Breast epithelium (tissue), 4 donors: ENCODE measurements around the gene DUSP3. TPM values are rescaled to one million over a fixed set of nuclear protein-coding genes. Genes with fewer than 3 reads are reported as not detected.

Experiments
- DNase-seq, 2 donors: peaks; one replicate each; pipeline ENCODE4 v3.0.0-alpha.2; 2019; ENCODE audit warnings: low spot score in 2 of 2
- H3K27ac ChIP-seq, 2 donors: fragments of 200-600 bp; sonication (generic) in 1 of 2; one replicate each; pipeline ENCODE4 v1.5.1; 2016 to 2019; ENCODE audit warnings: mild to moderate bottlenecking in 1 of 2
- H3K27me3 ChIP-seq, 2 donors: fragments of 200-600 bp; sonication (generic) in 1 of 2; one replicate each; pipeline versions ENCODE4 v1.5.1 to v1.6.0; 2017 to 2019; ENCODE audit warnings: control low read depth in 1 of 2, mild to moderate bottlenecking in 1 of 2
- H3K36me3 ChIP-seq: fragments of 200-600 bp; one replicate; pipeline ENCODE4 v1.5.1; 2019
- H3K4me1 ChIP-seq, 2 donors: fragments of 200-600 bp; sonication (generic); one replicate each; pipeline ENCODE4 v1.5.1; 2016 to 2019; ENCODE audit warnings: control low read depth in 1 of 2
- H3K4me3 ChIP-seq, 3 donors: fragments of 200-600 bp; sonication (generic); 1 replicate in 2 of 3; 2 replicates in 1 of 3; pipeline ENCODE4 v1.5.1; 2016 to 2019; ENCODE audit warnings: mild to moderate bottlenecking in 3 of 3, moderate library complexity in 2 of 3
- H3K9me3 ChIP-seq, 2 donors: fragments of 200-600 bp; sonication (generic) in 1 of 2; one replicate each; pipeline ENCODE4 v1.5.1; 2016 to 2019; ENCODE audit warnings: control low read depth in 1 of 2
- POLR2A ChIP-seq: fragments of 450-650 bp; IDR thresholded peaks from one replicate; pipeline ENCODE4 v1.6.1; 2016; ENCODE audit warnings: antibody characterized with exemption, mild to moderate bottlenecking, moderate library complexity
- POLR2AphosphoS5 ChIP-seq, 3 donors: sonication (generic); formaldehyde crosslinking; IDR thresholded peaks; one replicate each; pipeline ENCODE4 v1.6.1; 2017; ENCODE audit warnings: antibody characterized with exemption in 3 of 3
- intact Hi-C: fragments of 100-400 bp; cut with DNase I; formaldehyde crosslinking; loops from one replicate; pipeline ENCODE4 v1.15.1; 2023; ENCODE audit warnings: low total_unique reads
- total RNA-seq, 3 donors: library from RNA; depleted of rRNA; stranded (reverse); fragments of >200 nt; gene quantifications; one replicate each; pipeline ENCODE4 v1.1.0, GENCODE V29; 2016
- TF ChIP-seq, protein P1 (sequence below), 3 donors: fragments of 450-650 bp; IDR thresholded peaks; one replicate each; pipeline ENCODE4 v1.5.1; 2016 to 2017; ENCODE audit warnings: antibody characterized with exemption in 3 of 3, mild to moderate bottlenecking in 3 of 3, moderate library complexity in 3 of 3

DUSP3 gene
- total RNA-seq, 3 donors from 2014 or later, result 51.5 to 74.9 (median 62.6) TPM

DNA sequence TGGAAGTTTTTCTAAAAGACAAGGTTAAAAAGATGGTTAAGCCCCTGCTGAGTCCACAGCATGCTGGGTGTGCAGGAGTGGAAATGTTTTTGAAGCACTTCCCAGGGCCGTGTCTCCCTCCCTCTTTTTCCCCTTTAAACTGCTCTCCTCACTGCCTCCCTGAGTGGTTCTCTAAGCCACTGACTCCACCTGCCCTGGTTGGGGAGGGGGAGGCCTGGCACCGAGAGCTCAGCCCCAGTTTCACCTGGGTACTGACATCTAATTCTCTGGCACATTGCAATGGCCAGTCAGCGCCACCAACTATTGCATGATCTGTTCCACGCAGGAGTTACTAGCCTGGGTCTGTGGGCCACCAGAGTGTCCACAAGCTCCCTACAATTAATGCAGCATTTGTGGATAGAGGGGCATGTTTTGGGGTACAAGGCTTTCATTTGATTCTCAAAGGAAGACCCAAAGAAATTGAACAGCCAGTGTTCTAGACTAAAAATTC, 31.5 kb upstream of the DUSP3 start:
- Histone ChIP-seq H3K4me1 (no peaks in the 10 kb centered on the region), H3K9me3 (no peaks in the 10 kb centered on the region), H3K27me3 (no peaks in the 10 kb centered on the region), H3K36me3 (no peaks in the 10 kb centered on the region), H3K27ac (no peak overlapping the region), H3K4me3 (no peak overlapping the region)
- DNase-seq, result no peak
- intact Hi-C loops, result no loop called here
- TF ChIP-seq POLR2A, result no peak
- TF ChIP-seq, protein P1, sequence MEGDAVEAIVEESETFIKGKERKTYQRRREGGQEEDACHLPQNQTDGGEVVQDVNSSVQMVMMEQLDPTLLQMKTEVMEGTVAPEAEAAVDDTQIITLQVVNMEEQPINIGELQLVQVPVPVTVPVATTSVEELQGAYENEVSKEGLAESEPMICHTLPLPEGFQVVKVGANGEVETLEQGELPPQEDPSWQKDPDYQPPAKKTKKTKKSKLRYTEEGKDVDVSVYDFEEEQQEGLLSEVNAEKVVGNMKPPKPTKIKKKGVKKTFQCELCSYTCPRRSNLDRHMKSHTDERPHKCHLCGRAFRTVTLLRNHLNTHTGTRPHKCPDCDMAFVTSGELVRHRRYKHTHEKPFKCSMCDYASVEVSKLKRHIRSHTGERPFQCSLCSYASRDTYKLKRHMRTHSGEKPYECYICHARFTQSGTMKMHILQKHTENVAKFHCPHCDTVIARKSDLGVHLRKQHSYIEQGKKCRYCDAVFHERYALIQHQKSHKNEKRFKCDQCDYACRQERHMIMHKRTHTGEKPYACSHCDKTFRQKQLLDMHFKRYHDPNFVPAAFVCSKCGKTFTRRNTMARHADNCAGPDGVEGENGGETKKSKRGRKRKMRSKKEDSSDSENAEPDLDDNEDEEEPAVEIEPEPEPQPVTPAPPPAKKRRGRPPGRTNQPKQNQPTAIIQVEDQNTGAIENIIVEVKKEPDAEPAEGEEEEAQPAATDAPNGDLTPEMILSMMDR (IDR thresholded peaks at IDR 0.05), result no peak
- no peak for TF ChIP-seq POLR2AphosphoS5 (IDR thresholded peaks at IDR 0.05)

DNA sequence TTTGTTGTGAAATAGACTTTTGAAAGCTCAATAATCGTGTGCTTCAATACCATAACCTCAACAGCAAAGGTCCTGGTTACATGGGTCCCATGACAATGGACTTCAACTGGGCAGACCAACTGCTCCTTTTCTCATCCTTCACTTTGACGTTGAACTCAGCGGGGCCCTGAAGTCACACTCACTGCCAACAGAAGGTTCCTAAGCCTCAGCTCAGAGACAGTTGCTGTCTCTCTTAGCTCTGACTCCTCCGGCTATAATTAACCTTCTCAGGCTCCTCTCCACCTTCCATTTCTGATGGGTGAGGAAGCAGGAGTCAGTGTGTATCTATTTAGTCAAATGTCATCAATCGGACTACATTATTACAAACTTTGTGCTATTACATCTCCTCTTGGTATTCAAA, 30.3 kb upstream of the DUSP3 start:
- Histone ChIP-seq H3K27ac (no peak overlapping the region), H3K4me1 (no peaks in the 10 kb centered on the region), H3K9me3 (no peaks in the 10 kb centered on the region), H3K4me3 (no peak overlapping the region), H3K27me3 (no peaks in the 10 kb centered on the region), H3K36me3 (no peaks in the 10 kb centered on the region)
- no peak for DNase-seq
- intact Hi-C loops, result no loop called here
- TF ChIP-seq POLR2A (no peak), POLR2AphosphoS5 (IDR thresholded peaks at IDR 0.05) (no peak)
- TF ChIP-seq, protein P1 (IDR thresholded peaks at IDR 0.05), result no peak

DNA sequence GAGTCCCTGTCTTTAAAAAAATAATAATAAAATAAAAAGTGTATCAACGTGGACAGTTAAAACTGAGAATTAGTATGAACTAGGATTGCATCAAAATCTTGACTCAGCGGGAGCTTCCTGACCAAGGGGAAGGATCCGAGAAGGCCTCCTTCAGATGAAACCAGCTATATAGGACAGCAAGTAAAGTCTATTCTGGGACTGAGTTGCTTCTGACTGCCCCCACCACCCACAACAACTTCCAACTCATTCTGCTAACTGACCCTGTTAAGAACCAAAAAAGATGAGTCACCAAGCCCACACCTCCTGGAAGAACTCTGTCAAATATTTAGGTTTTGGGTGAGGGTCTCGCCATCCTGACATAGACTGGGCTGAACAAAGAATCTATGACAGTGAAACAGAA, 29.3 kb upstream of the DUSP3 start:
- H3K4me1 ChIP-seq, result no peaks in the 10 kb centered on the region
- DNase-seq, result no peak
- TF ChIP-seq, protein P1 (IDR thresholded peaks at IDR 0.05), result no peak
- TF ChIP-seq POLR2AphosphoS5 (IDR thresholded peaks at IDR 0.05), result no peak
- TF ChIP-seq POLR2A, result no peak
- intact Hi-C loops, result no loop called here
- H3K27me3 ChIP-seq, result no peaks in the 10 kb centered on the region
- no peak overlapping the region for H3K4me3 ChIP-seq
- no peaks in the 10 kb centered on the region for H3K9me3 ChIP-seq
- H3K27ac ChIP-seq, result no peak overlapping the region
- no peaks in the 10 kb centered on the region for H3K36me3 ChIP-seq

GRCh38 chr17:43805117-43805516, 26.3 kb upstream of the DUSP3 start:
- no peaks in the 10 kb centered on the region for H3K4me1 ChIP-seq
- no peaks in the 10 kb centered on the region for H3K27me3 ChIP-seq
- TF ChIP-seq, protein P1 (IDR thresholded peaks at IDR 0.05), result no peak
- TF ChIP-seq POLR2A (no peak), POLR2AphosphoS5 (IDR thresholded peaks at IDR 0.05) (no peak)
- no peak overlapping the region for H3K4me3 ChIP-seq
- intact Hi-C loops, result no loop called here
- no peak overlapping the region for H3K27ac ChIP-seq
- H3K9me3 ChIP-seq, result no peaks in the 10 kb centered on the region
- no peak for DNase-seq
- H3K36me3 ChIP-seq, result no peaks in the 10 kb centered on the region

- H3K27me3 ChIP-seq, result no peaks in the 10 kb centered on the region
- no peaks in the 10 kb centered on the region for H3K36me3 ChIP-seq
- intact Hi-C loops, result no loop called here
- no peak for DNase-seq
- H3K4me1 ChIP-seq, result no peaks in the 10 kb centered on the region
- no peaks in the 10 kb centered on the region for H3K9me3 ChIP-seq
- no peak overlapping the region for H3K27ac ChIP-seq
- no peak overlapping the region for H3K4me3 ChIP-seq
- TF ChIP-seq POLR2AphosphoS5 (IDR thresholded peaks at IDR 0.05) (no peak), POLR2A (no peak)
- TF ChIP-seq, protein P1 (IDR thresholded peaks at IDR 0.05), result no peak
These were observed 25.0 kb upstream of the DUSP3 start for GRCh38 chr17:43803758-43804157.
